H1 (cell line): ENCODE data around the gene DCN. TPM values are rescaled to one million over a fixed set of nuclear protein-coding genes. Genes with fewer than 3 reads are reported as not detected.

Experiments used
- CTCF ChIA-PET: fragments of 300-600 bp; sonication (Branson Sonifier 250); formaldehyde crosslinking; loops from one replicate; lab custom pipeline; 2021; ENCODE audit not compliant: partially characterized antibody; lab: Charles Lee
- POLR2A ChIA-PET: fragments of 300-600 bp; sonication (Branson Sonifier 250); formaldehyde crosslinking; loops from one replicate; lab custom pipeline; 2021; ENCODE audit warnings: inconsistent platforms; ENCODE audit not compliant: partially characterized antibody; lab: Charles Lee
- DNase-seq, 2 experiments: peaks; one replicate each; pipeline versions ENCODE4 v3.0.0 to v3.0.0-alpha.2; 2010 to 2022; ENCODE audit warnings: low spot score in 2 of 2, low read depth in 1 of 2, mixed read lengths in 1 of 2
- FAIRE-seq: peaks from 2 replicates; lab custom pipeline; 2011; peaks lifted over from hg19 to GRCh38; lab: Jason Lieb, UNC
- H2AFZ ChIP-seq: 2 replicates; pipeline ENCODE4 v1.8.1; 2012; ENCODE audit warnings: low read length, inconsistent platforms
- H2AK5ac ChIP-seq: 2 replicates; pipeline ENCODE4 v1.6.1; 2013; ENCODE audit warnings: low read depth, low read length
- H2BK120ac ChIP-seq: replicated peaks from 2 replicates; pipeline ENCODE3; 2013; ENCODE audit warnings: low read depth, low read length, inconsistent platforms
- H2BK12ac ChIP-seq: 2 replicates; pipeline ENCODE4 v1.6.1; 2013; ENCODE audit warnings: low read depth, low read length
- H2BK15ac ChIP-seq: 2 replicates; pipeline ENCODE4 v1.6.1; 2013; ENCODE audit warnings: low read length
- H2BK20ac ChIP-seq: 2 replicates; pipeline ENCODE4 v1.6.1; 2013; ENCODE audit warnings: low read length
- H2BK5ac ChIP-seq: 2 replicates; pipeline ENCODE4 v1.6.1; 2013; ENCODE audit warnings: low read depth, low read length
- H3K14ac ChIP-seq: 2 replicates; pipeline ENCODE4 v1.6.1; 2013; ENCODE audit warnings: inconsistent platforms; ENCODE audit not compliant: insufficient read length
- H3K18ac ChIP-seq: 2 replicates; pipeline ENCODE4 v1.6.1; 2013; ENCODE audit warnings: low read length; ENCODE audit errors: extremely low read depth
- H3K23ac ChIP-seq: 2 replicates; pipeline ENCODE4 v1.6.1; 2013; ENCODE audit warnings: inconsistent platforms; ENCODE audit not compliant: insufficient read length
- H3K23me2 ChIP-seq: 2 replicates; pipeline ENCODE4 v1.6.1; 2013; ENCODE audit warnings: low read depth, low read length
- H3K27ac ChIP-seq: 2 replicates; pipeline ENCODE4 v1.6.1; 2011; ENCODE audit warnings: low read depth, low read length, inconsistent platforms
- H3K27me3 ChIP-seq, 4 experiments: replicated peaks in 1 of 4; 1 replicate in 1 of 4; 2 replicates in 3 of 4; pipeline versions ENCODE4 v1.6.1 to v1.8.1; 2011 to 2013; ENCODE audit warnings: low read length in 3 of 4, mild to moderate bottlenecking in 3 of 4, inconsistent platforms in 2 of 4, mixed read lengths in 2 of 4, moderate library complexity in 1 of 4; ENCODE audit not compliant: control insufficient read depth in 3 of 4, insufficient read depth in 3 of 4; ENCODE audit errors: extremely low read depth in 1 of 4
- H3K36me3 ChIP-seq, 4 experiments: 2 replicates each; pipeline versions ENCODE4 v1.6.1 to v1.8.1; 2011 to 2013; ENCODE audit warnings: mild to moderate bottlenecking in 4 of 4, low read length in 3 of 4, moderate library complexity in 2 of 4, control low read depth in 1 of 4, inconsistent platforms in 1 of 4; ENCODE audit not compliant: insufficient read depth in 4 of 4, control insufficient read depth in 2 of 4
- H3K4ac ChIP-seq: replicated peaks from 2 replicates; pipeline ENCODE3; 2013; ENCODE audit warnings: low read length, low read depth, mixed read lengths, inconsistent platforms; ENCODE audit not compliant: insufficient read length
- H3K4me1 ChIP-seq, 4 experiments: replicated peaks in 1 of 4; 1 replicate in 1 of 4; 2 replicates in 3 of 4; pipeline versions ENCODE4 v1.6.1 to v1.8.1; 2011 to 2013; ENCODE audit warnings: low read length in 3 of 4, inconsistent platforms in 2 of 4, mixed read lengths in 1 of 4; ENCODE audit not compliant: insufficient read depth in 4 of 4, control insufficient read depth in 3 of 4
- H3K4me2 ChIP-seq, 2 experiments: 2 replicates each; pipeline versions ENCODE4 v1.6.1 to v1.8.1; 2011 to 2013; ENCODE audit warnings: low read depth in 2 of 2, low read length in 2 of 2, control low read depth in 1 of 2, inconsistent platforms in 1 of 2, mild to moderate bottlenecking in 1 of 2; ENCODE audit not compliant: insufficient read depth in 1 of 2
- H3K4me3 ChIP-seq, 4 experiments: fragments of 200-600, 300-600 bp in 1 of 4; sonication (generic), shearing (Covaris generic), sonication (Bioruptor Twin) in 1 of 4; 2 replicates each; pipeline versions ENCODE4 v1.5.1 to v1.8.1; 2011 to 2016; ENCODE audit warnings: low read length in 4 of 4, low read depth in 3 of 4, control low read depth in 2 of 4, inconsistent platforms in 2 of 4, mild to moderate bottlenecking in 2 of 4, mixed read lengths in 1 of 4, moderate library complexity in 1 of 4; ENCODE audit not compliant: insufficient read depth in 2 of 4; ENCODE audit errors: extremely low read depth in 1 of 4
- H3K56ac ChIP-seq: replicated peaks from 2 replicates; pipeline ENCODE3; 2013; ENCODE audit warnings: low read depth, mild to moderate bottlenecking, mixed read lengths, low read length, inconsistent platforms; ENCODE audit not compliant: insufficient read length
- H3K79me1 ChIP-seq: 2 replicates; pipeline ENCODE4 v1.6.1; 2013; ENCODE audit warnings: low read depth, low read length, control low read depth
- H3K79me2 ChIP-seq, 2 experiments: 2 replicates each; pipeline versions ENCODE4 v1.6.1 to v1.8.1; 2012 to 2013; ENCODE audit warnings: low read length in 2 of 2, mild to moderate bottlenecking in 2 of 2, inconsistent platforms in 1 of 2; ENCODE audit not compliant: insufficient read depth in 2 of 2, control insufficient read depth in 1 of 2
- H3K9ac ChIP-seq, 4 experiments: replicated peaks in 1 of 4; 1 replicate in 1 of 4; 2 replicates in 3 of 4; pipeline versions ENCODE4 v1.6.1 to v1.8.1; 2011 to 2013; ENCODE audit warnings: low read depth in 3 of 4, low read length in 3 of 4, control low read depth in 2 of 4, mild to moderate bottlenecking in 2 of 4, moderate library complexity in 2 of 4, inconsistent platforms in 1 of 4; ENCODE audit errors: extremely low read depth in 1 of 4
- H3K9me3 ChIP-seq, 2 experiments: 2 replicates each; pipeline versions ENCODE4 v1.6.1 to v1.8.1; 2012 to 2013; ENCODE audit warnings: mild to moderate bottlenecking in 2 of 2, moderate library complexity in 2 of 2, control low read depth in 1 of 2, inconsistent platforms in 1 of 2, low read depth in 1 of 2, low read length in 1 of 2, mixed read lengths in 1 of 2; ENCODE audit not compliant: insufficient read depth in 2 of 2
- H4K20me1 ChIP-seq, 2 experiments: replicated peaks in 1 of 2; 2 replicates each; pipeline versions ENCODE3 to v1.8.1; 2011 to 2013; ENCODE audit warnings: inconsistent platforms in 2 of 2, low read length in 2 of 2, mild to moderate bottlenecking in 1 of 2; ENCODE audit not compliant: insufficient read depth in 2 of 2, control insufficient read depth in 1 of 2
- H4K5ac ChIP-seq: 2 replicates; pipeline ENCODE4 v1.6.1; 2013; ENCODE audit warnings: low read length, low read depth, mixed read lengths, inconsistent platforms; ENCODE audit not compliant: insufficient read length
- H4K8ac ChIP-seq: 2 replicates; pipeline ENCODE4 v1.8.0; 2013; ENCODE audit warnings: mild to moderate bottlenecking, moderate library complexity, low read length, inconsistent platforms; ENCODE audit not compliant: insufficient read depth; ENCODE audit errors: extremely low read depth
- H4K91ac ChIP-seq: replicated peaks from 2 replicates; pipeline ENCODE3; 2013; ENCODE audit warnings: low read length, mixed read lengths, inconsistent platforms; ENCODE audit not compliant: insufficient read length
- BRCA1 ChIP-seq: IDR thresholded peaks from 2 replicates; pipeline ENCODE4 v1.6.1; 2012; ENCODE audit warnings: low read depth, low read length, improper control_type of control experiment
- CHD1 ChIP-seq: IDR thresholded peaks from 2 replicates; pipeline ENCODE4 v1.6.1; 2012; ENCODE audit warnings: low read depth, low read length, improper control_type of control experiment
- EP300 ChIP-seq, 2 experiments: IDR thresholded peaks; 1 replicate in 1 of 2; 2 replicates in 1 of 2; pipeline ENCODE4 v1.6.1; 2011 to 2012; ENCODE audit warnings: low read depth in 2 of 2, low read length in 2 of 2, mild to moderate bottlenecking in 2 of 2, borderline replicate concordance in 1 of 2, inconsistent platforms in 1 of 2, moderate library complexity in 1 of 2
- EZH2 ChIP-seq: fragments of 200-600 bp; sonication (generic); IDR thresholded peaks from 2 replicates; pipeline ENCODE4 v1.7.1; 2012; ENCODE audit warnings: low read depth, mild to moderate bottlenecking, moderate library complexity, low read length, inconsistent platforms; ENCODE audit not compliant: severe bottlenecking
- GTF2F1 ChIP-seq: IDR thresholded peaks from 2 replicates; pipeline ENCODE4 v1.6.1; 2012; ENCODE audit warnings: low read depth, low read length, improper control_type of control experiment, borderline replicate concordance
- HDAC6 ChIP-seq: IDR thresholded peaks from one replicate; pipeline ENCODE4 v1.7.1; 2012; ENCODE audit warnings: low read depth, mild to moderate bottlenecking, inconsistent platforms, low read length, moderate library complexity
- KDM1A ChIP-seq: fragments of 200-600, 300-600 bp; sonication (generic); IDR thresholded peaks from 2 replicates; pipeline ENCODE4 v1.7.1; 2016; ENCODE audit warnings: mild to moderate bottlenecking, low read length, borderline replicate concordance
- NANOG ChIP-seq: IDR thresholded peaks from 2 replicates; pipeline ENCODE4 v1.6.1; 2011; ENCODE audit warnings: low read length, low read depth, mild to moderate bottlenecking, inconsistent platforms; ENCODE audit not compliant: insufficient read depth, poor library complexity, severe bottlenecking
- POU5F1 ChIP-seq: IDR thresholded peaks from 2 replicates; pipeline ENCODE4 v1.6.1; 2011; ENCODE audit warnings: low read depth, mild to moderate bottlenecking, low read length, moderate library complexity
- RBBP5 ChIP-seq: IDR thresholded peaks from 2 replicates; pipeline ENCODE4 v1.7.1; 2012; ENCODE audit warnings: low read depth, mild to moderate bottlenecking, inconsistent platforms, low read length, moderate library complexity, borderline replicate concordance
- RXRA ChIP-seq: IDR thresholded peaks from 2 replicates; pipeline ENCODE4 v1.6.1; 2011; ENCODE audit warnings: low read depth, mild to moderate bottlenecking, low read length, moderate library complexity; ENCODE audit not compliant: insufficient read depth
- SAP30 ChIP-seq: fragments of 300-600 bp; sonication (generic); IDR thresholded peaks from 2 replicates; pipeline ENCODE4 v1.7.1; 2012; ENCODE audit warnings: low read length, moderate library complexity, mild to moderate bottlenecking, inconsistent platforms; ENCODE audit not compliant: insufficient read depth, insufficient replicate concordance
- TAF7 ChIP-seq: optimal IDR thresholded peaks from 2 replicates; pipeline ENCODE3; 2011; ENCODE audit warnings: low read depth, mild to moderate bottlenecking, inconsistent platforms, low read length, moderate library complexity, borderline replicate concordance
- TCF12 ChIP-seq: IDR thresholded peaks from 2 replicates; pipeline ENCODE4 v1.6.1; 2011; ENCODE audit warnings: low read depth, mild to moderate bottlenecking, low read length
- ZNF274 ChIP-seq: IDR thresholded peaks from 2 replicates; pipeline ENCODE4 v1.7.0; 2012; ENCODE audit warnings: low read length, borderline replicate concordance; ENCODE audit errors: extremely low read depth
- polyA plus RNA-seq, 7 experiments: library from polyadenylated mRNA; depleted of rRNA in 3 of 7; stranded (reverse) in 5 of 7; unstranded in 2 of 7; fragments of >200 nt in 5 of 7; fragments of 200-250 nt in 2 of 7; gene quantifications; 1 replicate in 5 of 7; 2 replicates in 1 of 7; 4 replicates in 1 of 7; pipeline versions ENCODE4 v1.2.1 to v1.2.3, GENCODE V29; 2011 to 2013; ENCODE audit warnings: missing spikeins in 2 of 7, mixed read lengths in 2 of 7
- total RNA-seq: library from RNA; stranded (reverse); fragmentation: NEBNext Ultra II Directional; extraction: Animal tissue kit (Norgen Biotek cat#: 25700); gene quantifications from 2 replicates; pipeline ENCODE4 v1.2.1, GENCODE V29; 2021

Gene DCN
- total and polyA plus RNA-seq, 2 of the 8 experiments (the other 6 are each of a cell fraction or from before 2014, with no cell fraction given) = not detected

- no peak for FAIRE-seq
- H3K9me3 ChIP-seq = no peaks in the 10 kb centered on the region
- POLR2A ChIA-PET = no interaction called here
- no peaks in the 10 kb centered on the region for H3K23me2 ChIP-seq
- H2BK5ac ChIP-seq = no peak overlapping the region
- H3K27ac ChIP-seq = no peak overlapping the region
- no peak overlapping the region for H3K4ac ChIP-seq
- no peak overlapping the region for H2BK20ac ChIP-seq
- H3K27me3 ChIP-seq = no peaks in the 10 kb centered on the region
- no peaks in the 10 kb centered on the region for H3K4me1 ChIP-seq
- H4K5ac ChIP-seq = no peak overlapping the region
- no peak overlapping the region for H3K4me3 ChIP-seq
- DNase-seq = no peak
- H2BK120ac ChIP-seq = no peak overlapping the region
- H3K79me2 ChIP-seq = no peaks in the 10 kb centered on the region
- H4K20me1 ChIP-seq = no peaks in the 10 kb centered on the region
- H2AK5ac ChIP-seq = no peak overlapping the region
- no peak overlapping the region for H4K8ac ChIP-seq
- no peak overlapping the region for H3K4me2 ChIP-seq
- H3K36me3 ChIP-seq = no peaks in the 10 kb centered on the region
- no peak overlapping the region for H3K14ac ChIP-seq
- H3K9ac ChIP-seq = no peak overlapping the region
- H2BK12ac ChIP-seq = no peak overlapping the region
- no peaks in the 10 kb centered on the region for H3K79me1 ChIP-seq
- no peak overlapping the region for H2BK15ac ChIP-seq
- peak overlapping the region; percentile 12; the same call in 1 of the 2 replicates for H2AFZ ChIP-seq
- no peak overlapping the region for H3K18ac ChIP-seq
- no peak overlapping the region for H4K91ac ChIP-seq
- no peak overlapping the region for H3K23ac ChIP-seq
- H3K56ac ChIP-seq = no peak overlapping the region
- CTCF ChIA-PET = interaction anchor here (1.0 kb wide), 1 partner anchor 116 kb away, joined by 3 read pairs; no protein-coding TSS in a partner anchor
- no peak for TF ChIP-seq RXRA
- TF ChIP-seq EZH2 = no peak
- TF ChIP-seq ZNF274 = no peak
- TF ChIP-seq TAF7 = no peak
- no peak for TF ChIP-seq SAP30
- TF ChIP-seq NANOG = no peak
- TF ChIP-seq HDAC6 = no peak
- no peak for TF ChIP-seq BRCA1
- TF ChIP-seq EP300 (IDR thresholded peaks at IDR 0.05; ENCODE audit: borderline replicate concordance in 1 of 2, low read depth in 2 of 2, low read length in 2 of 2) = no peak
- no peak for TF ChIP-seq RBBP5
- TF ChIP-seq POU5F1 = no peak
- TF ChIP-seq KDM1A = no peak
- TF ChIP-seq GTF2F1 = no peak
- TF ChIP-seq TCF12 = no peak
- no peak for TF ChIP-seq CHD1
Observed at GRCh38 chr12:91210144-91210543, 27.5 kb upstream of the DCN start.
